Liver (tissue), 9 donors: ENCODE results near the gene CDH4. TPM values are rescaled to one million over a fixed set of nuclear protein-coding genes. Genes with fewer than 3 reads are reported as not detected.

ENCODE experiments used
- DNase-seq: peaks from one replicate; pipeline ENCODE4 v3.0.0-alpha.2; 2017; ENCODE audit warnings: low spot score
- H3K27ac ChIP-seq, 2 donors: one replicate each; pipeline ENCODE4 v1.7.0; 2013; ENCODE audit warnings: inconsistent platforms in 2 of 2, low read length in 2 of 2, control low read depth in 1 of 2, low read depth in 1 of 2, mild to moderate bottlenecking in 1 of 2
- H3K27me3 ChIP-seq, 4 donors: one replicate each; pipeline versions ENCODE4 v1.6.1 to v1.7.0; 2013; ENCODE audit warnings: low read length in 3 of 4, inconsistent platforms in 1 of 4, mild to moderate bottlenecking in 1 of 4, moderate library complexity in 1 of 4; ENCODE audit not compliant: control insufficient read depth in 4 of 4, insufficient read depth in 4 of 4
- H3K36me3 ChIP-seq, 4 donors: one replicate each; pipeline versions ENCODE4 v1.6.1 to v1.7.0; 2013; ENCODE audit warnings: low read length in 3 of 4, mild to moderate bottlenecking in 3 of 4, low read depth in 1 of 4, moderate library complexity in 1 of 4; ENCODE audit not compliant: control insufficient read depth in 4 of 4, insufficient read depth in 3 of 4
- H3K4me1 ChIP-seq, 4 donors: one replicate each; pipeline versions ENCODE4 v1.6.1 to v1.7.0; 2013; ENCODE audit warnings: low read length in 3 of 4, mild to moderate bottlenecking in 3 of 4, moderate library complexity in 1 of 4; ENCODE audit not compliant: control insufficient read depth in 4 of 4, insufficient read depth in 4 of 4
- H3K4me3 ChIP-seq, 3 donors: one replicate each; pipeline versions ENCODE4 v1.6.1 to v1.7.0; 2013; ENCODE audit warnings: low read length in 3 of 3, control low read depth in 1 of 3, low read depth in 1 of 3, mild to moderate bottlenecking in 1 of 3
- H3K9ac ChIP-seq, 2 donors: one replicate each; pipeline ENCODE4 v1.7.0; 2013; ENCODE audit warnings: low read length in 2 of 2, mild to moderate bottlenecking in 2 of 2, moderate library complexity in 2 of 2, control low read depth in 1 of 2, low read depth in 1 of 2
- H3K9me3 ChIP-seq, 4 donors: one replicate each; pipeline versions ENCODE4 v1.6.1 to v1.7.0; 2013; ENCODE audit warnings: low read length in 3 of 4; ENCODE audit not compliant: control insufficient read depth in 4 of 4
- CTCF ChIP-seq: fragments of 150-350 bp; IDR thresholded peaks from 2 replicates; pipeline ENCODE4 v1.5.1; 2017; ENCODE audit warnings: improper control_type of control experiment, low read depth, low read length; ENCODE audit not compliant: missing input control
- EGR1 ChIP-seq, 2 donors: IDR thresholded peaks; 2 replicates each; pipeline ENCODE4 v1.6.1; 2016 to 2018; ENCODE audit warnings: antibody characterized with exemption in 2 of 2, low read depth in 2 of 2
- FOXA1 ChIP-seq: IDR thresholded peaks from 2 replicates; pipeline ENCODE4 v1.6.1; 2016; ENCODE audit warnings: antibody characterized with exemption
- FOXA2 ChIP-seq: IDR thresholded peaks from 2 replicates; pipeline ENCODE4 v1.6.1; 2016; ENCODE audit warnings: antibody characterized with exemption
- GABPA ChIP-seq, 2 donors: IDR thresholded peaks in 1 of 2; conservative IDR thresholded peaks in 1 of 2; 2 replicates each; pipeline ENCODE4 v1.6.1; 2016; ENCODE audit warnings: antibody characterized with exemption in 2 of 2, mild to moderate bottlenecking in 1 of 2, moderate library complexity in 1 of 2
- HNF4A ChIP-seq, 2 donors: conservative IDR thresholded peaks; 2 replicates each; pipeline ENCODE4 v1.6.1; 2016; ENCODE audit warnings: antibody characterized with exemption in 2 of 2, mild to moderate bottlenecking in 2 of 2
- HNF4G ChIP-seq: IDR thresholded peaks from 2 replicates; pipeline ENCODE4 v1.6.1; 2016; ENCODE audit warnings: antibody characterized with exemption
- JUND ChIP-seq, 2 donors: IDR thresholded peaks; 2 replicates each; pipeline ENCODE4 v1.6.1; 2016; ENCODE audit warnings: antibody characterized with exemption in 2 of 2
- MAX ChIP-seq: IDR thresholded peaks from 2 replicates; pipeline ENCODE4 v1.6.1; 2016; ENCODE audit warnings: antibody characterized with exemption
- RAD21 ChIP-seq, 2 donors: IDR thresholded peaks; 2 replicates each; pipeline ENCODE4 v1.6.1; 2016; ENCODE audit warnings: antibody characterized with exemption in 2 of 2, mild to moderate bottlenecking in 2 of 2
- TAF1 ChIP-seq: conservative IDR thresholded peaks from 2 replicates; pipeline ENCODE4 v1.6.1; 2016; ENCODE audit warnings: antibody characterized with exemption, mild to moderate bottlenecking
- YY1 ChIP-seq: IDR thresholded peaks from 2 replicates; pipeline ENCODE4 v1.6.1; 2016; ENCODE audit warnings: antibody characterized with exemption, mild to moderate bottlenecking
- ZBTB33 ChIP-seq: IDR thresholded peaks from 2 replicates; pipeline ENCODE4 v1.6.1; 2016; ENCODE audit warnings: antibody characterized with exemption
- WGBS: extraction: QIAGEN DNeasy Blood & Tissue Kit; methylation state at CpG from one replicate; pipeline ENCODE4 v1.1.7; 2013; 5-methylcytosine and 5-hydroxymethylcytosine counted together
- polyA plus RNA-seq, 2 donors: library from polyadenylated mRNA; stranded (reverse) in 1 of 2; unstranded in 1 of 2; fragments of 200-250 nt in 1 of 2; fragments of >200 nt in 1 of 2; fragmentation: Nextera tagmentation in 1 of 2; extraction: Ambion mirVana in 1 of 2; gene quantifications; one replicate each; pipeline versions ENCODE4 v1.2.1 to v1.2.3, GENCODE V29; 2013 to 2015
- total RNA-seq, 2 donors: library from RNA; depleted of rRNA; stranded (reverse); fragments of >200 nt; gene quantifications; one replicate each; pipeline ENCODE4 v1.2.3, GENCODE V29; 2014
- TF ChIP-seq, protein P1 (sequence below): IDR thresholded peaks from 2 replicates; pipeline ENCODE4 v1.6.1; 2016; ENCODE audit warnings: antibody characterized with exemption, mild to moderate bottlenecking
- TF ChIP-seq, protein P2 (sequence below): IDR thresholded peaks from 2 replicates; pipeline ENCODE4 v1.6.1; 2016; ENCODE audit warnings: antibody characterized with exemption
- donor health status: healthy.
- donor health status: healthy.
- donor health status: healthy.
- donor health status: healthy.
- donor health status: healthy.

The CDH4 gene
- total and polyA plus RNA-seq, 4 donors: 0.03 to 0.25 (median 0.19) TPM; not detected in 1

GRCh38 chr20:61576372-61576771, 324.3 kb downstream of the CDH4 start (continued):
- TF ChIP-seq CTCF (no peak), TAF1 (no peak), HNF4G (no peak), HNF4A (conservative IDR thresholded peaks at IDR 0.05) (no peak)
- TF ChIP-seq, protein P1, sequence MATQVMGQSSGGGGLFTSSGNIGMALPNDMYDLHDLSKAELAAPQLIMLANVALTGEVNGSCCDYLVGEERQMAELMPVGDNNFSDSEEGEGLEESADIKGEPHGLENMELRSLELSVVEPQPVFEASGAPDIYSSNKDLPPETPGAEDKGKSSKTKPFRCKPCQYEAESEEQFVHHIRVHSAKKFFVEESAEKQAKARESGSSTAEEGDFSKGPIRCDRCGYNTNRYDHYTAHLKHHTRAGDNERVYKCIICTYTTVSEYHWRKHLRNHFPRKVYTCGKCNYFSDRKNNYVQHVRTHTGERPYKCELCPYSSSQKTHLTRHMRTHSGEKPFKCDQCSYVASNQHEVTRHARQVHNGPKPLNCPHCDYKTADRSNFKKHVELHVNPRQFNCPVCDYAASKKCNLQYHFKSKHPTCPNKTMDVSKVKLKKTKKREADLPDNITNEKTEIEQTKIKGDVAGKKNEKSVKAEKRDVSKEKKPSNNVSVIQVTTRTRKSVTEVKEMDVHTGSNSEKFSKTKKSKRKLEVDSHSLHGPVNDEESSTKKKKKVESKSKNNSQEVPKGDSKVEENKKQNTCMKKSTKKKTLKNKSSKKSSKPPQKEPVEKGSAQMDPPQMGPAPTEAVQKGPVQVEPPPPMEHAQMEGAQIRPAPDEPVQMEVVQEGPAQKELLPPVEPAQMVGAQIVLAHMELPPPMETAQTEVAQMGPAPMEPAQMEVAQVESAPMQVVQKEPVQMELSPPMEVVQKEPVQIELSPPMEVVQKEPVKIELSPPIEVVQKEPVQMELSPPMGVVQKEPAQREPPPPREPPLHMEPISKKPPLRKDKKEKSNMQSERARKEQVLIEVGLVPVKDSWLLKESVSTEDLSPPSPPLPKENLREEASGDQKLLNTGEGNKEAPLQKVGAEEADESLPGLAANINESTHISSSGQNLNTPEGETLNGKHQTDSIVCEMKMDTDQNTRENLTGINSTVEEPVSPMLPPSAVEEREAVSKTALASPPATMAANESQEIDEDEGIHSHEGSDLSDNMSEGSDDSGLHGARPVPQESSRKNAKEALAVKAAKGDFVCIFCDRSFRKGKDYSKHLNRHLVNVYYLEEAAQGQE: no peak
- TF ChIP-seq, protein P2, sequence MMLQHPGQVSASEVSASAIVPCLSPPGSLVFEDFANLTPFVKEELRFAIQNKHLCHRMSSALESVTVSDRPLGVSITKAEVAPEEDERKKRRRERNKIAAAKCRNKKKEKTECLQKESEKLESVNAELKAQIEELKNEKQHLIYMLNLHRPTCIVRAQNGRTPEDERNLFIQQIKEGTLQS: no peak

GRCh38 chr20:61577065-61577464, 325.0 kb downstream of the CDH4 start:
- no peak overlapping the region for H3K4me3 ChIP-seq
- H3K4me1 ChIP-seq: no peaks in the 10 kb centered on the region
- no peaks in the 10 kb centered on the region for H3K27me3 ChIP-seq
- no peaks in the 10 kb centered on the region for H3K9me3 ChIP-seq
- no peak for DNase-seq
- no peak overlapping the region for H3K9ac ChIP-seq
- TF ChIP-seq MAX (no peak), TAF1 (no peak), ZBTB33 (no peak), YY1 (no peak), EGR1 (IDR thresholded peaks at IDR 0.05; ENCODE audit: low read depth in 2 of 2) (no peak), FOXA1 (no peak)
- 93% methylated on average over 1 of the region's 1 CpG for WGBS
- no peaks in the 10 kb centered on the region for H3K36me3 ChIP-seq
- no peak overlapping the region for H3K27ac ChIP-seq

GRCh38 chr20:61579908-61580307, 327.8 kb downstream of the CDH4 start:
- no peaks in the 10 kb centered on the region for H3K36me3 ChIP-seq
- TF ChIP-seq MAX: no peak
- TF ChIP-seq TAF1: no peak
- no peak for TF ChIP-seq RAD21 (IDR thresholded peaks at IDR 0.05)
- no peak for TF ChIP-seq EGR1 (IDR thresholded peaks at IDR 0.05; ENCODE audit: low read depth in 2 of 2)
- no peak for TF ChIP-seq HNF4G
- TF ChIP-seq JUND (IDR thresholded peaks at IDR 0.05): no peak
- no peak for TF ChIP-seq GABPA (IDR thresholded peaks at IDR 0.05 in 1 of 2, conservative IDR thresholded peaks at IDR 0.05 in 1 of 2)
- no peak for TF ChIP-seq YY1
- no peak for TF ChIP-seq FOXA2
- H3K27me3 ChIP-seq: no peaks in the 10 kb centered on the region
- DNase-seq: no peak
- no peak overlapping the region for H3K27ac ChIP-seq
- H3K9ac ChIP-seq: no peak overlapping the region
- 43% methylated on average over 7 of the region's 7 CpGs for WGBS
- no peak overlapping the region for H3K4me3 ChIP-seq
- H3K4me1 ChIP-seq: no peaks in the 10 kb centered on the region
- H3K9me3 ChIP-seq: no peaks in the 10 kb centered on the region
